ENCODE results near the gene HIRIP3.

The HIRIP3 gene

GRCh38 chr16:30031477-30031918, 36.1 kb upstream of the HIRIP3 start:
- TF ChIP-seq CTCF (IDR thresholded peaks at IDR 0.05; ENCODE audit: low read depth, low read length), result no peak
- Histone ChIP-seq H3K9me3 (ENCODE audit: severe bottlenecking) (no peaks in the 10 kb centered on the region), H3K36me3 (peaks cover 24% of the 10 kb centered on the region), H3K27ac (peak overlapping the region; percentile 93), H3K27me3 (ENCODE audit: insufficient read depth, low read depth, severe bottlenecking) (no peaks in the 10 kb centered on the region), H3K4me3 (ENCODE audit: low read depth, low read length) (peak overlapping the region; percentile 93)
- no peak for DNase-seq

- no peak for TF ChIP-seq CTCF (IDR thresholded peaks at IDR 0.05; ENCODE audit: low read depth, low read length)
- H3K4me3 ChIP-seq (ENCODE audit: low read depth, low read length), result peak within 1 kb of the TSS; percentile 93
- H3K36me3 ChIP-seq, result peaks cover 29% of the 10 kb centered on the region
- no peaks in the 10 kb centered on the region for H3K9me3 ChIP-seq (ENCODE audit: severe bottlenecking)
- H3K27ac ChIP-seq, result peak within 1 kb of the TSS; percentile 93
- no peaks in the 10 kb centered on the region for H3K27me3 ChIP-seq (ENCODE audit: insufficient read depth, low read depth, severe bottlenecking)
- DNase-seq, result peak; percentile 88
Observed at GRCh38 chr16:30030841-30031413, 35.5 kb upstream of the HIRIP3 start, which contains the start of gene TLCD3B. TLCD3B (minus strand) TSS chr16:30031271; CDS start chr16:30030527, 744 bp downstream.

GRCh38 chr16:30030011-30030685, 34.7 kb upstream of the HIRIP3 start:
- no peak for TF ChIP-seq CTCF (IDR thresholded peaks at IDR 0.05; ENCODE audit: low read depth, low read length)
- no peaks in the 10 kb centered on the region for H3K9me3 ChIP-seq (ENCODE audit: severe bottlenecking)
- H3K4me3 ChIP-seq (ENCODE audit: low read depth, low read length), result peak overlapping the region; percentile 93
- no peaks in the 10 kb centered on the region for H3K27me3 ChIP-seq (ENCODE audit: insufficient read depth, low read depth, severe bottlenecking)
- peak overlapping the region; percentile 93 for H3K27ac ChIP-seq
- DNase-seq, result no peak
- H3K36me3 ChIP-seq, result peaks cover 37% of the 10 kb centered on the region

- H3K4me3 ChIP-seq (ENCODE audit: low read depth, low read length), result peak overlapping the region; percentile 93
- H3K36me3 ChIP-seq, result peaks cover 49% of the 10 kb centered on the region
- H3K27ac ChIP-seq, result peak overlapping the region; percentile 93
- TF ChIP-seq CTCF (IDR thresholded peaks at IDR 0.05; ENCODE audit: low read depth, low read length), result no peak
- H3K9me3 ChIP-seq (ENCODE audit: severe bottlenecking), result no peaks in the 10 kb centered on the region
- H3K27me3 ChIP-seq (ENCODE audit: insufficient read depth, low read depth, severe bottlenecking), result no peaks in the 10 kb centered on the region
- DNase-seq, result no peak
Observed at GRCh38 chr16:30028438-30029076, 33.1 kb upstream of the HIRIP3 start.

GRCh38 chr16:30027588-30028437, 32.4 kb upstream of the HIRIP3 start:
- Histone ChIP-seq H3K9me3 (ENCODE audit: severe bottlenecking) (no peaks in the 10 kb centered on the region), H3K4me3 (ENCODE audit: low read depth, low read length) (peak overlapping the region; percentile 30), H3K27ac (peak overlapping the region; percentile 93), H3K27me3 (ENCODE audit: insufficient read depth, low read depth, severe bottlenecking) (no peaks in the 10 kb centered on the region), H3K36me3 (peaks cover 52% of the 10 kb centered on the region)
- DNase-seq, result peak; percentile 99
- TF ChIP-seq CTCF (IDR thresholded peaks at IDR 0.05; ENCODE audit: low read depth, low read length), result peak; percentile 32; the same call in 1 of the 2 replicates
